ENCODE data around the gene CEP350.
"Not testable (repeated sequence)": the region's sequence is repeated elsewhere in the genome, so short reads cannot be mapped to it uniquely, and the experiment has no call there.

CEP350 gene

DNA sequence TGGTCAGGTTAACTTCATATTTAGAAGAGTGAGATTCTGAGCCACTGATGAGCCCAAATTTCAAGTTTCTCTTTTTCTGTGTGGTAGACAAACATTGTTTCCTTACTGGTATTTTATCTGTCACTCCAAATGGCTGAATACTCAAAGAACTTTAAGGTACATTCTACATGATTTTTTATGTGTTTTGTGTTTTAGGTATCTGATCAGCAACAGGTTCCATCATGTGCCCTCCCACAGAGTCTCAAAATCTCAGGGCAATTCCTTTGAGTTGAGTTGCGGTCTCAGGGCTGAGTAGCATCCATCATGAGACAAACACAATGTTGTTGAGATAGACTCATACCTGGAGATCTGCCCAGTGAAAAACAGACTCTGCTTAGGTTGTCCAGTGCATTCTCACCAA is 14.7 kb upstream of the CEP350 start:
- DNase-seq (ENCODE audit: low spot score), result no peak

DNA sequence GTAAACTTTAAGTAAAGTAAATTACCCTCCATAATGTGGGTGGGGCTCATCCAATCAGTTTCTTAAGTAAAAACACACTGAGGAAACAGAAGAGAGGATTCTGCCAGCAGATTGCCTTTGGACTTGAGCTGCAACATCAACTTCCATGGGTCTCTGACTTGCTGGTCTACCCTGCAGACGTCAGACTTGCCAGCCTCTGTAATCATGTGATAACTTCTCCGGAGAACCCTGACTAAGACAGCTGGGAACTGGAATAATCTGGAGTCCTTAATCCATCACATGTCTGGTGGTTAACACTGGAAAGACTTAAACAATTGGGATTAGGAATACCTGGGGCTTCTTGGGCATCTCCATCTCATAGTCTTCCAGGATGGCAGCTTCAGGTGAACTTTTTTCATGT is 13.2 kb upstream of the CEP350 start:
- DNase-seq (ENCODE audit: low spot score), result no peak

DNA sequence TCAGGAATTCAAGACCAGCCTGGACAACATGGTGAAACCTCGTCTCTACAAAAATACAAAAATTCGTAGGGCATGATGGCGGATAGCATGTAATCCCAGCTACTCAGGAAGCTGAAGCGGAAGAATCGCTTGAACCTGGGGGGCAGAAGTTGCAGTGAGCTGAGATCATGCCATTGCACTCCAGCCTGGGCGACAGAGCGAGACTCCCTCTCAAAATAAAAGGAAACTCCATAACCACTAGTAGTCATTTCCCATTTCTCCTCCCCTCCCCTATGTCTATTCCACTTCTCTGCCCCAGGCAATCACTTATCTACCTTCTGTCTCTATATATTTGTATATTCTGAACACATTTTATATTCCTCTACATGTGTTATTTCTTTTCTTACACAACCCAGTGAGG is 4.0 kb upstream of the CEP350 start:
- DNase-seq (ENCODE audit: low spot score), result no peak

DNA sequence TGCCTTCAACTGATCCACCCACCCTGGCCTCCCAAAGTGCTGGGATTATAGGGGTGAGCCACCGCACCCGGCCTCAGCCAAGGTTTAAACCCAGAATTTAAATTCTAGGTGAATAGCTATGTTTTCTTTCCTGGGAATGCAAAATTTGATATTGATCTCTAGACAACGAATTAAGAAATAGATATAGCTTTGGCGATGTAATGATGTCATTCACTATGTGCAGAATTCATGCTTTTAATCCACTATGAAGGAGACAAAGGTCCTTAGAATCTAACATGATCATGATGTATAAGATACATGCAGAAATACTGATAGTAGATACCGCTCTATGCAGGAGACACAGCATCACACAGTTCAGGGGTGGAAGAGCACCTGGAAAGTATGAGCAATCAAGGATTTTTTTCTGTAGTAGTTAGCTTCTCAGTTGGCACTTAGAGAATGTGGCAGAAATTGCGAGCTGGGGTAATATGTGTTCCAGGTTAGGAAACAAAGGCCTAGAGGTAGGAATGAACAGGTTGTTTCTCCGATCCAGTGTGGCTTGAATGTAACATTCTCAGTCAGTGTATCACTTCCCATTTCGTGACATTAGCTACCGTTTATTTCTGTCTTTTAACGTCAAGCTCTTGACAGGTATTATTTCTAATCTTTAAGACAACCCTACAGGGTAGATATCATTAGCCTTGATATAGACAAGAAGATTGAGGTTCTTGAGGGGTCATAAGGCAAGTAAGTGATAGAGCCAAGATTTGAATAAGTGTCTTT is 3.0 kb upstream of the CEP350 start:
- no peak for DNase-seq (ENCODE audit: low spot score)

DNA sequence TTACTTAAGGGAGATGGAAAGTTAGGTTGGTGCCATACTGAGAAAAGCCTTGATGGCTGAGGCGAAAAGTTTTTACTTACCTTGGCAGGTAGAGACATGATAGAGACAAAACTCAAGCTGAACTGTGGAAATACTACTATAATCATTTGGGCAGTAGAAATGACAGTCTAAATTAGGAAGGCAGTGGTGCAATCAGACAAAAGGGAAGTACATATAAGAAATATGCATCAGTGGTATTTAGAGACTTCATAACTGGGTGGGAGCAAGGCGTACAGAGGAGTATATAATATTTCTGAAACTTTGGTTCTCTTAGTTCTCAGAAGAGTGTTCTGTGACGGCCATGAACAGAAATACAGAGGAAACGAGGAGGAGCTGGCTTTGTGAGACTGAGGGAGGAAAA is 2.4 kb upstream of the CEP350 start:
- no peak for DNase-seq (ENCODE audit: low spot score)

DNA sequence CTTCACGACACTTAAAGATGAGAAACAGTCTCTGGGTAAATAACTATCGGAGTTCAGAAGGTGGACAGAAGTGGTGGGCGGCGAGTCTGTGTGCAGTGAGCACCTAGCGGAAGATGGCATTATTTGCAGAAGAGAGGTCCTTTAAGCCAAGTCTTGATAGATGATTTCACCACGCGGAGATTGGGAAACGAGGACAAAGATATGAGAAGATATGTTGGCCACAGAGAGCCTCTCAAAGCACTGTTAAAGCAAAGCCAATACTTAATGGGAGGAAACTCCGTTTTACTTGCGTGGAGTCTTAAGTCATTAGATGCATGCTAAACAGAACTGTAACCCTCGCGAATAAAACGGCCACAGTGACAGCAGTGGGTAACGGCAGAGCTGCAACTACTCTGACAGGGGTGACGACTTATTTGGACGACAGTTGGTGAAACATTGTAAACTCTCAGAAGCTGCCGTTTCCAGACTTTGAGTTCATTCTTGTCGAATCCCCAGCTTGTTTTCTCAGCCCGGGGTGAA is 577 bp upstream of the CEP350 start:
- DNase-seq (ENCODE audit: low spot score), result no peak

DNA sequence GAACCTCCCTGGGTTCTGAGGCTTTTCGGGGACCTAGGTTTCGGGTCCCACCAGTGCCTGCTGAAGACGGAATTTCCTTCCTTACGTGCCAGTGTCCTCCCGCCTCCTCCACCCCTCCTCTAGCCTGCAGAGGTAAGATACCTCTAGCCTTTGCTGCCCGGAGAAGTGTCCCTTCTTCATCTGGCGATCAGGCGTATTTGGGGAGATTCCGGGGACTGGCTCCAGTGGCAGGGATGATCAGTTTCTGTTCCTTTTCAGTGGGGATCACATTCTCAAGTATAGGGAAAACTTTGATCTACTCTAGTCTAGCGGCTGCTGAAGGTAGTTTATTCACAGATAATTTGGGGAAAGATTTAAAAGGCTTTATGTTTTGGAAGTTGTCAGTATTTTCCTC is 674 bp downstream of the CEP350 start:
- DNase-seq (ENCODE audit: low spot score), result no peak

DNA sequence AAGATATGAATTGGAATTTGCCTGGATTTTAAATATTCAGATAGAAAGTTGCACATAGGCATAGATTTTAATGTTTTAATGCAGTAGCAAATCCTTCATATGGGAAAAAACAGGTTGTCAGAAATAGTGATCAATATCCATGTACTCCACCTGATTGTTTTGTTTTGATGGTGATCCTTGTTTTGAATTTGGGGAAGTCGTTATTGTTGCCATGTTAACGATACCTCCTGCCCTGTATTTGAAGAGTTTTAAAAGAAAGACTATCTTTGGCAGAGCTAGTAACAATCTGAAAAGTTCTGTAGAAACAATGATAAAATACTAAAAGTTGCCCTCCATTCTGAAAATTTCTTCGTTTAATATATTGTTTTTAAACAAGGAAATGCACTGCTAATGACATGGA is 1.1 kb downstream of the CEP350 start:
- no peak for DNase-seq (ENCODE audit: low spot score)

DNA sequence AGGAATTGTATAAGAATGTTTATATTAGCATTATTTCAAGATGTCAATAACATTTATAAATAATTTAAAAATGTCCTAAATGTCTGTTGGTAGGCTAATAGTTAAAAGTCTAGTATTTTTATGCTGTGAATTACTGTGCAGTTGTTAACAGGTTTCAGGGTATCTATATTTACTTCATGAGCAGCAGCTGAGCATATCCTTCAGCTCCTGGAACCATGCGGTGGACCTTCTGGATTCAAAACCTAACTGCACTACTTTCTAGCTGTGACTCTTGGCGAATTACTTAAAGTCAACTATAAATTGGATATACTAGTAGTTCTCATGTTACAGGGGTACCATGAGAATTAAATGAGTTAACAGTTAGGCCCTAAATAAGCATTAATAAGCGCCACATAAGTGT is 3.7 kb downstream of the CEP350 start:
- DNase-seq (ENCODE audit: low spot score), result no peak

DNA sequence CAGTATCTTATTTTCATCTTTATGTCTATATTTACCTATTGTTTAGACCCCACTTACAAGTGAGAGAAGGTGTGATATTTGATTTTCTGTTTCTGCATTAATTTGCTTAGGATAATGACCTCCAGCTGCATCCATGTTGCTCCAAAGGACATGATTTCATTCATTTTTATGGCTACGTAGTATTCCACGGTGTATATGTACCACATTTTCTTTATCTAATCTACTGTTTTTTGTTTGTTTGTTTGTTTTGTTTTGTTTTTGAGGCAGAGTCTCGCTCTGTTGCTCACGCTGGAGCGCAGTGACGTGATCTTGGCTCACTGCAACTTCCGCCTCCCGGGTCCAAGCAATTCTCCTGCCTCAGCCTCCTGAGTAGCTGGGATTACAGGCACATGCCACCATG is 7.6 kb downstream of the CEP350 start:
- not testable (repeated sequence) for DNase-seq (ENCODE audit: low spot score)

DNA sequence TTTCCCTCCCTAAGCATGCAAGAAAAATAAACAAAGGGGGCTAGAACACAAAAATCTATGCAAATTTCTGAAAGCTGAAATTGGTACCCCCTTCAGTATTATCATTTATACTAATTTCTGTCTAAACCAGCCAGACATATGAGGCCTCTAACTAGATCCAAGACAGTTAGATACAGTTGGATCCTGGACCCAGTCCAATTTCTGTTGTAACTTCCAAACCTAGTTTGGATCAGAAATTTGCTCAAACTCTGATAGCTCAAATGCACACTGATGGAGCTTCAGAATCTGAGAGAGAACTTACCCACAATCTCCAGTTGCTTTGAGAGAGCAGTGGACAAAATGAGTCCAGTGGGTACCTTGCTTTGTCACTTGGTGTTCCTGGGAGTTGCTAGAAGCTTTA is 11.9 kb downstream of the CEP350 start:
- no peak for DNase-seq (ENCODE audit: low spot score)

DNA sequence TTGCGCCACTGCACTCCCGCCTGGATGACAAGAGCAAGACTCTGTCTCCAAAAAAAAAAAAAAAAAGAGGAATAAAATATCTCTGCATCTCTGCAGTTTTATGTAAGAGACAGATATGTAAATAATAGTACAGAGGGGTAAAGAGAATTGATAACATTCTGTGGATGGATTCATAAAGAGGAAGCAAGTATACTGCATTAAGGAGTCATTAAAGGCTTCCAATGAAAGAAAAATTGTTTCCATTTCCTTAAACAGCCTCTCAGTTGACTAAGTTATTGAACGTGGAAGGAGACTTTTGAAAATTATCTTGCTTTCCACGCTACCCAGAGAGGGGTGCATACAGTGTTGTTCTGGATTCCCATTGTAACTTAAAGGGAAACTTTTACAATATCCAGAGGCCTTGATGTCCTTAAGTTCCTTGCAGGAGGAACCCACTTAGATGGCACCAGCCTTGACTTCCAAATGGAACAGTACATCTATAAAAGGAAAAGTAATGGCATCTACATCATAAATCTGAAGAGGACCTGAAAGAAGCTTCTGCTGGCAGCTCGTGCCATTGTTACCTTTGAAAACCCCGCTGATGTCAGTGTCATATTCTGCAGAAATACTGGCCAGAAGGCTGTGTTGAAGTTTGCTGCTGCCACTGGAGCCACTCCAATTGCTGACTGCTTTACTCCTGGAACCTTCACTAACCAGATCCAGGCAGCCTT is 13.8 kb downstream of the CEP350 start:
- no peak for DNase-seq (ENCODE audit: low spot score)

DNA sequence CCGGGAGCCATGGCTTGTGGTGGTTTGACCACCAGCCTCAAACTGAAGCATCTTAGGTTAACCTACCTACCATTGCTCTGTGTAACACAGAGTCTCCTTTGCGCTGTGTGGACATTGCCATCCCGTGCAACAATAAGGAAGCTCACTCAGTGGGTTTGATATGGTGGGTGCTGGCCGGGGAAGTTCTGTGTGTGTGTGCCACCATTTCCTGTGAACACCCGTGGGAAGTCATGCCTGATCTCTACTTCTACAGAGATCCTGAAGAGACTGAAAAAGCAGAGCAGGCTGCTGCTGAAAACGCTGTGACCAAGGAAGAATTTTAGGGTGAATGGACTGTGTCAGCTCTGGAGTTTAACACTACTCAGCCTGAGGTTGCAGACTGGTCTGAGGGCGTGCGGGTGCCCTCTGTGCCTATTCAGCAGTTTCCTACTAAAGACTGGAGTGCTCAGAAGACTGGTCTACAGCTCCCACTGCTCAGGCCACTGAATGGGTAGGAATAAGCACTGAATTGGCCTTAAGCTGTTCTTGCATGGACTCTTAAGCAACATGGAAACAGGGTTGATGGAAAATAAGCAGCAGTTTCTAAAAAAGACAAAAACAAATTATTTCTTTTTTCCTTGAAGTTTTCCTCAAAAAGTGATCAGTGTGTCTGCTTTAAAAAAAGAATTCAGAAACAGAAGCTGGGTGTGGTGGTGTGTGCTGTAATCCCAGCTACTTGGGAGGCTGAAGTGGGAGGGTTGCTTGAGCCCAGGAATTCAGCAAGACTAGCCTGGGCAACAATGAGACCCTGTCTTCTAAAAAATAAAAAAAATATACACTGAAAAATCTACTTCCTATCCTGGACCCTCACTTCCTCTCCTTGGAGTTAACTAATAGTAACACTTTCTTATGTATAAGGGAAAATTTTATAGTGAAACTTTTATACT is 14.6 kb downstream of the CEP350 start:
- DNase-seq (ENCODE audit: low spot score), result no peak

DNA sequence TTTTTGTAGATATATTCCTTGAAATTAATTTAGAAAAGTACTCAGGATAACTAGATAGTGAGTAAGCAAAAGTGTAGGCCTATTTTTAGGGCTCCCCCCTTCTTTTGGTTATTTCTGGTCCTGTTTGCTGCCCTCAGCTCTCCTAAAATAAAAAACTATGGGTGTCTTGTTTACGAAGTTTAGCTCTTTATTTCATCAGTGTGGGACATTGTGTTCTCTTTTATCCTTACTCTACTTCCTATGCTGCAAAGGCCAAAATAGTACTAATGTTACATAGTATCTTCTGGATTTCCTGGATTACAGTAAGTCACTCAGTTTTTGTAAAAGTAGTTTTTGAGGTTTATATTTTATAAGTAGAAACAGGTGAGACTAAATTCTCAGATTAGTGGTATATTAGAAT is 15.4 kb downstream of the CEP350 start:
- DNase-seq (ENCODE audit: low spot score), result no peak

DNA sequence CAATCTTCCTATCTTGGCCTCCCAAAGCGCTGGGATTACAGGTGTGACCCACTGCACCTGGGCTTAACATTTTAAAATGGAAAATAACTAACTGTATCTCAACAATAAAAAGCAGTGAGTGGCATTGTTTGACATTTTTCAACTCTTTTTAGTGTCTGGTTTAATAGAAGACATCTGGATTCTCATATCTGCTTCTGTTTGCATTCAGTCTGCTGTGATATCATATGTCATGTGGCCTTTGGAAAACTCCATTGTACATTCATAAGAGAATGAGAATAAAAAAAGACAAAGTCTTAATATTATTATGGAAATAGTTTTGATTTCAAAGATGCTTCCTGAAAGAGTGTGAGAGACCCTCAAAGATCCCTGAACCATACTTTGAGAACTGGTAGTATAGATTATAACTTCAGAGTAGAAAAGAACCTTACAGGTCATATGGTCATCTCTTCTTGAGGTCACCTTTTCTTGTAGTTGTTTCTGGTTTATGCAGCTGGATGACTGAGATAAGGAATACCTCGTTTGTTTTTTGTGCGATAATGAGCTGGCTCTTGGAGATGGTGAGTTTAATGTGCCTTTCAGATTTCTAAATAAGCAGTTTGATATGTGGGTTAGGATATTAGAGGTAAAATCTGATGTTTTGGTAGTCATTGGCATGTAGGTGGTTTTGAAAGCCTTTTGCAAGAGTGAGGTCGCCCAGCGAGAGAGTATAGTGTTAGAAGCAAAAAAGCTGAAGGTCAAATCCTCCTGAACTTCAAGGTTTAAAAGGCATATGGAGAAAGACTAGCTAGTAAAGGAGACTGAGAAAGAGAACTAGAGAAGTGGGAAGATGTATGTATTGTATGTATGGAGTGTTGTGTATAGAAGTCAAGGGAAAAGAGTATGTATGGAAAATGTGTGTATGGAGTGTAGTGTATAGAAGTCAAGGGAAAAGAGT is 17.2 kb downstream of the CEP350 start:
- DNase-seq (ENCODE audit: low spot score), result no peak

DNA sequence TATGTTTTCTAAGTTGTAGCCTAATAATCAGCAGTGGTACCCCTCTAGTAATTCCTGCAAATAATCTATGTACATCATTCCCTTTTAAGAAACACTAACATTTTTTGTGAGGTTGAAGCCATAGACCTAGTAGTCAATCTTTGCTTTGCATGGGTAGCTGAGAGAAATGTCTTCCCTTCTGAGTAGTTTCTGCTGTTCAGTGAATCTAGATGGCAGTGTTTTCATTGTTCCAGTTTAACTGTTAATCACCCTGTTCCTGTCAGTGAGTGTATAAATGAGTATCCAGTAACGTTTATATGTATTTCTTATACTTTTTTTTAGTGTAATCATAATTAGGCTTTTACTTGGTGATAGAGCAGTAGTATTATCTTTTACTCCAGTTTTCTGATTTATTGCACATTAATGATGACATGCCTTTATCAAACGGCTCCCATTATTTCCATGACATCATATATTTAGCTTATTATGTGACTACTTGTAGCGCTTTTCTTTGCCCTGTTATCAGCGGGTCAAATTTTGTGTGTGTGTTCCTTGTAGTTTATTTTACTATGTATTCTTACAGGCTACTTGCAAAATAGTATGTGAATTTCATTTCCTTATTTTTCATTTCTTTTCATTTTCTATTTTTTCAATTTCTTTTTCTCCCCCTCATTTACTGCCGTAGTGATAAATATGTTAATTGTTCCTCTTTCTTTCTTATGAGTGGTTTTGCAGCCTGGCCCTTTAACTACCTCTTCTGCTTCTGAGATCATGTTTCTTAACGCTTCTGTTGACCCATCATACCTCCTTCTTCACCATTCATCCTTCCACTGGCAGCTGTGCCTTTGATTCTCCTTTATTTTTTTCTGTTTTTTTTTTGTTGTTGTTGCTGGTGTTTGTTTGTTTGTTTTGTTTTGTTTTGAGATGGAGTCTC is 18.8 kb downstream of the CEP350 start:
- DNase-seq (ENCODE audit: low spot score), result no peak

DNA sequence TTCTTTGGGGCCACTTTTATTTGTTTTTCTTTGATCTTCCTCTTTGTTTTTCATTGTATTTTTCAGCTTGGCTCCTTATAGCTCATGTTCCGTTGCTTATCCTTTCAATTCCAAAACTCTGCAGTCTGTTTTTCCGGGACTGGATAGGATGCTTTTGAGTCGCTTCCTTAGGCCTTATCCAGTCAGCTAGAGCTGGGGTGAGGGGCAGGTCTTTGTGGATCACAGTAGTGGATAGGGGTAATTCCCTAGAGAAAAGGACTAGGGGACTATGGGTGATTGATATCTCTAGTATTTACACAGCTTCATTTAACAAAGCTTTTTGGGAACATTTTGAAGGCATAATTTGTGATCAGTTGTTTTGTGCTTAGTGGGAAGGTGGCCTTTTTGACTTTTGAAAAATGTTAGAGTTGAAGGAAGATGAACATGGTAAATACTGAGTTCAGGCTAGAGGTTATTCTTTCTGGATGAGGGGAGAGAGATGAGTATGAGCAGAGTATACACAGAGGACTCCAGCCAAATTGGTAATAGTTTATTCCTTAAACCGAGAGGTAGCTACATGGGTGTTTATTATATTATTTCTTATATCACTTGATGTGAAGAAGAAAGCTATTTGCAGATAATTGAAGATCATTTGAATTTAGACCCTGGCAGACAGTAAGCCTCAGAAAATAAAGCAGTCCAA is 22.5 kb downstream of the CEP350 start:
- DNase-seq (ENCODE audit: low spot score), result no peak

DNA sequence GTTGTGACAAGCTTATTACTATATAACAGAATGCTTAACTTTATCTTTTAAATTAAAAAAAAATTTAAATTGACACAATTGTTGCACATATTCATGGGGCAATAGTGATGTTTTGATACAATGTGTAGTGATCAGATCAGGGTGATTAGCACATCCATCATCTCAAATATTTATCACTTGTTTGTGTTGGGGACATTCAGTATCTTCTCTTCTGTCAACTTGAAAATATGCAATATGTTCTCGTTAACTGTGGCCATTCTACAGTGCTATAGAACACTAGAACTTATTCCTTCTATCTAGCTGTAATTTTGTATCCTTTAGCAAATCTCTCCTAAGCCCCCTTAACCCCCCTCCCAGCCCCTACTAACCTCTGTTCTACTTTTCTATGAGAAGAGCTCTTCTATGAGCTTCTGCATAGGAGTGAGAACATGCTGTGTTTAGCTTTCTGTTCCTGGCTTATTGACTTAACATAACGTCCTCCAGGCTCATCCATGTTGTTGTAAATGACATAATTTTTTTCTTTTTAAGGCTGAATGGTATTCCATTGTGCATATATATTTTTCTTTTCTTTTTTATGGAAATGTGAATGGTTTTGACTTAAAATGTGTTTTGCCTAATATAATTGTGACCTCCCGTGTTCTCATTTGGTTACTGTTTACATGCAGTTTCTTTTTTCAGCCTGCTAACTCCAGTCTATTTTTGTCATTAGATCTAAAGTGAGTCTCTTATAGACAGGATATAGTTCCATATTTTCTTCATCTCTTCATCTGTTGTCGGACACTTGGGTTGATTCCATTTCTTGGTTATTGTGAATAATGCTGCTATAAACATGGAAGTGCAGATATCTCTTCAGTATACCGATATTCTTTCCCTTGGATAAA is 23.8 kb downstream of the CEP350 start:
- DNase-seq (ENCODE audit: low spot score), result no peak

DNA sequence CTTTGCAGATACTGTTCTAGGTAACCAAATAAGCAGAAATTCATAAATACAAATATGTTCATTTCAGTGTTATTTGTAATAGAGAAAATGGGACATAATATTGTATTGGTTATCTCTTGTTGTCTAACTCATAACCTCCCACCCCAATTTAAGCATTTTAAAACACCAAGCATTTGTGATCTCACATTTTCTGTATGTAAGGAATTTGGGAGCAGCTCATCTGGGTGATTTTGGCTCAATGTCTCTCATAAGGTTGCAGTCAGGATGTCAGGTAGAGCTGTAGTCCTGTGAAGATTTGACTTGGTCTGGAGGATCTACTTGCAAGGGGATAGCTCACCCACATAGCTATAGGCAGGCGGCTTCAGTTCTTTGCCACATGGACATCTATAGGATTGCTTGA is 29.5 kb downstream of the CEP350 start:
- no peak for DNase-seq (ENCODE audit: low spot score)
